HepG2 (cell line): ENCODE results near the gene DLG1. TPM values are rescaled to one million over a fixed set of nuclear protein-coding genes. Genes with fewer than 3 reads are reported as not detected.

Experiments used
- ATAC-seq: fragments of 200-7000 bp; cut with Tn5 transposase; 3 replicates; pipeline ENCODE4 v1.9.1; 2020; ENCODE audit warnings: mild to moderate bottlenecking, moderate library complexity
- BruUV-seq: library from RNA; stranded (reverse); fragments of 400-500 nt; replicated peaks from 2 replicates; lab custom pipeline; 2021; lab: Mats Ljungman, UMichigan
- CTCF ChIA-PET: fragments of 300-600 bp; formaldehyde crosslinking; extraction: SDS; loops from one replicate; lab custom pipeline; 2021; ENCODE audit warnings: low total read pairs, inconsistent platforms, low intra/inter-chr PET ratio; lab: Yijun Ruan, JAX
- POLR2A ChIA-PET: fragments of 350-600 bp; sonication (Branson Sonifier 250); formaldehyde crosslinking; loops from one replicate; lab custom pipeline; 2020; ENCODE audit warnings: antibody characterized with exemption, inconsistent platforms; lab: Yijun Ruan, JAX
- DNase-seq: peaks from one replicate; pipeline ENCODE4 v3.0.0-alpha.2; 2015; ENCODE audit warnings: low spot score
- FAIRE-seq: peaks from 3 replicates; lab custom pipeline; 2011; peaks lifted over from hg19 to GRCh38; lab: Jason Lieb, UNC
- H2AFZ ChIP-seq: one replicate; pipeline ENCODE4 v1.6.1; 2011; ENCODE audit warnings: low read length, inconsistent platforms
- H3K27ac ChIP-seq: fragments of 300-600 bp; 3 replicates; pipeline ENCODE4 v1.8.0; 2011; ENCODE audit warnings: mixed run types, mild to moderate bottlenecking, mixed read lengths, low read length, inconsistent platforms; ENCODE audit not compliant: insufficient read depth; ENCODE audit errors: extremely low read length
- H3K27me3 ChIP-seq, 2 experiments: fragments of 200-600 bp in 1 of 2; 2 replicates in 1 of 2; 3 replicates in 1 of 2; pipeline versions ENCODE4 v1.6.0 to v1.8.0; 2011; ENCODE audit warnings: low read length in 2 of 2, mild to moderate bottlenecking in 2 of 2, moderate library complexity in 2 of 2, inconsistent platforms in 1 of 2; ENCODE audit not compliant: insufficient read depth in 2 of 2, control insufficient read depth in 1 of 2
- H3K36me3 ChIP-seq, 2 experiments: fragments of 200-600 bp in 1 of 2; replicated peaks in 1 of 2; 2 replicates in 1 of 2; 3 replicates in 1 of 2; pipeline versions ENCODE4 v1.5.1 to v1.8.0; 2011; ENCODE audit warnings: low read length in 2 of 2, inconsistent platforms in 1 of 2; ENCODE audit not compliant: insufficient read depth in 2 of 2, control insufficient read depth in 1 of 2
- H3K4me1 ChIP-seq: 2 replicates; pipeline ENCODE4 v1.5.1; 2012; ENCODE audit warnings: low read length, inconsistent platforms; ENCODE audit not compliant: insufficient read depth
- H3K4me2 ChIP-seq: 2 replicates; pipeline ENCODE4 v1.6.0; 2011; ENCODE audit warnings: low read depth, low read length, inconsistent platforms
- H3K4me3 ChIP-seq, 3 experiments: fragments of 200-600 bp in 1 of 3; sonication (generic), shearing (Covaris generic) in 1 of 3; replicated peaks in 1 of 3; 2 replicates each; pipeline ENCODE4 v1.5.1; 2011 to 2016; ENCODE audit warnings: low read length in 3 of 3, inconsistent platforms in 2 of 3, low read depth in 2 of 3, mild to moderate bottlenecking in 2 of 3, control low read depth in 1 of 3, mixed read lengths in 1 of 3; ENCODE audit not compliant: insufficient read depth in 1 of 3
- H3K79me2 ChIP-seq: one replicate; pipeline ENCODE4 v1.6.1; 2011; ENCODE audit warnings: low read length, inconsistent platforms; ENCODE audit not compliant: insufficient read depth
- H3K9ac ChIP-seq: 2 replicates; pipeline ENCODE4 v1.6.0; 2011; ENCODE audit warnings: mild to moderate bottlenecking, low read depth, low read length, inconsistent platforms; ENCODE audit not compliant: insufficient read depth
- H3K9me3 ChIP-seq: 2 replicates; pipeline ENCODE4 v1.5.1; 2012; ENCODE audit warnings: mild to moderate bottlenecking, low read length
- H4K20me1 ChIP-seq: 2 replicates; pipeline ENCODE4 v1.6.0; 2011; ENCODE audit warnings: inconsistent platforms, mild to moderate bottlenecking, low read length, moderate library complexity; ENCODE audit not compliant: insufficient read depth
- BRF2 ChIP-seq: sonication (generic); formaldehyde crosslinking; IDR thresholded peaks from 2 replicates; pipeline ENCODE4 v1.8.1; 2022; ENCODE audit warnings: mild to moderate bottlenecking, missing genetic modification reagents
- MBNL3 ChIP-seq: fragments of 250-450 bp; sonication (Bioruptor Pico); conservative IDR thresholded peaks from 2 replicates; pipeline ENCODE4 v1.8.0; 2022; ENCODE audit warnings: mild to moderate bottlenecking, inconsistent platforms
- MED13 ChIP-seq: sonication (generic); formaldehyde crosslinking; IDR thresholded peaks from 2 replicates; pipeline ENCODE4 v1.5.0; 2020; ENCODE audit warnings: missing genetic modification reagents
- NBN ChIP-seq: fragments of 450-650 bp; conservative IDR thresholded peaks from 2 replicates; pipeline ENCODE4 v1.6.1; 2017
- STAG1 ChIP-seq: sonication (generic); formaldehyde crosslinking; IDR thresholded peaks from 2 replicates; pipeline ENCODE4 v1.4.0; 2020; ENCODE audit warnings: missing genetic modification reagents
- ZFP36 ChIP-seq: fragments of 150-350 bp; IDR thresholded peaks from 2 replicates; pipeline ENCODE4 v1.6.1; 2018; ENCODE audit warnings: borderline replicate concordance, low read length, low read depth; ENCODE audit not compliant: partially characterized antibody
- ZNF382 ChIP-seq: sonication (generic); formaldehyde crosslinking; IDR thresholded peaks from 2 replicates; pipeline ENCODE4 v1.5.0; 2020; ENCODE audit warnings: missing genetic modification reagents, mild to moderate bottlenecking, borderline replicate concordance
- ZNF549 ChIP-seq: sonication (generic); formaldehyde crosslinking; IDR thresholded peaks from 2 replicates; pipeline ENCODE4 v1.5.0; 2020; ENCODE audit warnings: missing genetic modification reagents
- ZNF567 ChIP-seq: sonication (generic); formaldehyde crosslinking; IDR thresholded peaks from 2 replicates; pipeline ENCODE4 v1.8.1; 2023; ENCODE audit warnings: mild to moderate bottlenecking, missing genetic modification reagents, borderline replicate concordance
- ZNF687 ChIP-seq: sonication (generic); formaldehyde crosslinking; IDR thresholded peaks from 2 replicates; pipeline ENCODE4 v1.5.1; 2020; ENCODE audit warnings: mild to moderate bottlenecking, missing genetic modification reagents, moderate library complexity
- ZNF775 ChIP-seq: sonication (generic); formaldehyde crosslinking; IDR thresholded peaks from 2 replicates; pipeline ENCODE4 v1.4.0; 2020; ENCODE audit warnings: missing genetic modification reagents, mild to moderate bottlenecking, moderate library complexity, borderline replicate concordance
- WGBS: methylation state at CpG from one replicate; pipeline ENCODE4 v1.1.6; 2017; ENCODE audit warnings: low lambda C conversion rate; 5-methylcytosine and 5-hydroxymethylcytosine counted together
- in situ Hi-C: cut with HindIII; loops from 2 replicates; pipeline ENCODE4 v1.10.0; 2017; ENCODE audit warnings: low pct_unique_long_range_greater_than_20kb; ENCODE audit not compliant: extremely low pct_ligation_motif_present
- intact Hi-C: fragments of 100-400 bp; cut with micrococcal nuclease; formaldehyde crosslinking; loops from one replicate; pipeline ENCODE4 v1.10.0; 2022; ENCODE audit not compliant: unreplicated experiment
- polyA plus RNA-seq, 8 experiments: library from polyadenylated mRNA; depleted of rRNA in 3 of 8; stranded (reverse) in 7 of 8; unstranded in 1 of 8; fragments of >200 nt; fragmentation: Illumina TruSeq in 4 of 8; extraction: Trizol in 4 of 8; gene quantifications; 2 replicates each; pipeline versions ENCODE4 v1.2.1 to v1.2.3, GENCODE V29; 2011 to 2016; ENCODE audit warnings: low read depth in 4 of 8, missing spikeins in 1 of 8, mixed read lengths in 1 of 8; ENCODE audit not compliant: insufficient read depth in 1 of 8
- total RNA-seq, 5 experiments: library from RNA; depleted of rRNA; stranded (reverse); fragments of >200 nt; fragmentation: Illumina TruSeq; extraction: Trizol; gene quantifications; 2 replicates each; pipeline ENCODE4 v1.2.3, GENCODE V29; 2016; ENCODE audit warnings: low read depth in 1 of 5
- TF ChIP-seq, protein P1 (sequence below): sonication (generic); formaldehyde crosslinking; IDR thresholded peaks from 2 replicates; pipeline ENCODE4 v1.8.0; 2022; ENCODE audit warnings: mild to moderate bottlenecking, missing genetic modification reagents
- TF ChIP-seq, protein P2 (sequence below): sonication (generic); formaldehyde crosslinking; IDR thresholded peaks from 2 replicates; pipeline ENCODE4 v1.4.0; 2020; ENCODE audit warnings: missing genetic modification reagents
- TF ChIP-seq, protein P3 (sequence below): fragments of 450-650 bp; IDR thresholded peaks from 2 replicates; pipeline ENCODE4 v1.6.1; 2017; ENCODE audit warnings: mild to moderate bottlenecking

Gene DLG1
- total and polyA plus RNA-seq, 2 of the 13 experiments (the other 11 are each of a cell fraction or from before 2014, with no cell fraction given) = 30.5 to 104 TPM

DNA sequence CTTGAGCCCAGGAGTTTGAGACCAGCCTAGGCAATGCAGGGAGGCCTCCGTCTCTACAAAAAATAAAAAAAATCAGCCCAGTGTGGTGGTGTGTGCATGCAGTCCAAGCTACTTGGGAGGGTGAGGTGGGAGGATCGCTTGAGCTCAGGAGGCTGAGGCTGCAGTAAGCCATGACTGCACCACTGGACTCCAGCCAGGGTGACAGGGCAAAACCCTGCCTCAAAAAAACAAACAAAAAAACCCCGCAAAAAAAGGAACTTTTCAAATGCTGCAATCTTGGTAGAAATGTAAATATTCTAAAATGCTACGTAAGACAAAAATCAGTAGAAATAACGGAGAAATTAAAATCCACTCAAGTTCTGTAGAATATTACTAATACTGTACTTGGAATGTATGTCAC lies 160.7 kb downstream of the DLG1 start:
- no peak for DNase-seq
- Histone ChIP-seq H3K27ac (no peak overlapping the region), H3K9ac (no peak overlapping the region), H3K79me2 (no peaks in the 10 kb centered on the region), H2AFZ (no peak overlapping the region), H3K9me3 (no peaks in the 10 kb centered on the region), H3K4me2 (no peak overlapping the region), H3K4me1 (no peaks in the 10 kb centered on the region), H4K20me1 (no peaks in the 10 kb centered on the region), H3K4me3 (no peak overlapping the region), H3K36me3 (peaks cover 22 to 74% of the 10 kb centered on the region in 2 experiments), H3K27me3 (no peaks in the 10 kb centered on the region)
- no TSS peak for BruUV-seq
- no peak for FAIRE-seq
- in situ Hi-C loops (no loop called here), intact Hi-C loops (no loop called here)
- no peak for ATAC-seq
- ChIA-PET CTCF (no interaction called here), POLR2A (no interaction called here)
- WGBS = 93% methylated on average over 5 of the region's 5 CpGs
- TF ChIP-seq STAG1 (CRISPR knock-in tag) = no peak
- TF ChIP-seq, protein P1, sequence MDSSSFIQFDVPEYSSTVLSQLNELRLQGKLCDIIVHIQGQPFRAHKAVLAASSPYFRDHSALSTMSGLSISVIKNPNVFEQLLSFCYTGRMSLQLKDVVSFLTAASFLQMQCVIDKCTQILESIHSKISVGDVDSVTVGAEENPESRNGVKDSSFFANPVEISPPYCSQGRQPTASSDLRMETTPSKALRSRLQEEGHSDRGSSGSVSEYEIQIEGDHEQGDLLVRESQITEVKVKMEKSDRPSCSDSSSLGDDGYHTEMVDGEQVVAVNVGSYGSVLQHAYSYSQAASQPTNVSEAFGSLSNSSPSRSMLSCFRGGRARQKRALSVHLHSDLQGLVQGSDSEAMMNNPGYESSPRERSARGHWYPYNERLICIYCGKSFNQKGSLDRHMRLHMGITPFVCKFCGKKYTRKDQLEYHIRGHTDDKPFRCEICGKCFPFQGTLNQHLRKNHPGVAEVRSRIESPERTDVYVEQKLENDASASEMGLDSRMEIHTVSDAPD = no peak
- TF ChIP-seq ZNF567 (CRISPR knock-in tag) = no peak
- TF ChIP-seq ZFP36 = no peak
- no peak for TF ChIP-seq BRF2 (CRISPR knock-in tag)
- no peak for TF ChIP-seq ZNF549 (CRISPR knock-in tag)
- TF ChIP-seq ZNF687 (CRISPR knock-in tag) = no peak
- TF ChIP-seq, protein P2, sequence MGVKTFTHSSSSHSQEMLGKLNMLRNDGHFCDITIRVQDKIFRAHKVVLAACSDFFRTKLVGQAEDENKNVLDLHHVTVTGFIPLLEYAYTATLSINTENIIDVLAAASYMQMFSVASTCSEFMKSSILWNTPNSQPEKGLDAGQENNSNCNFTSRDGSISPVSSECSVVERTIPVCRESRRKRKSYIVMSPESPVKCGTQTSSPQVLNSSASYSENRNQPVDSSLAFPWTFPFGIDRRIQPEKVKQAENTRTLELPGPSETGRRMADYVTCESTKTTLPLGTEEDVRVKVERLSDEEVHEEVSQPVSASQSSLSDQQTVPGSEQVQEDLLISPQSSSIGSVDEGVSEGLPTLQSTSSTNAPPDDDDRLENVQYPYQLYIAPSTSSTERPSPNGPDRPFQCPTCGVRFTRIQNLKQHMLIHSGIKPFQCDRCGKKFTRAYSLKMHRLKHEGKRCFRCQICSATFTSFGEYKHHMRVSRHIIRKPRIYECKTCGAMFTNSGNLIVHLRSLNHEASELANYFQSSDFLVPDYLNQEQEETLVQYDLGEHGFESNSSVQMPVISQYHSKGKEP (CRISPR knock-in tag) = no peak
- TF ChIP-seq MED13 (CRISPR knock-in tag) = no peak
- TF ChIP-seq MBNL3 = no peak
- TF ChIP-seq, protein P3, sequence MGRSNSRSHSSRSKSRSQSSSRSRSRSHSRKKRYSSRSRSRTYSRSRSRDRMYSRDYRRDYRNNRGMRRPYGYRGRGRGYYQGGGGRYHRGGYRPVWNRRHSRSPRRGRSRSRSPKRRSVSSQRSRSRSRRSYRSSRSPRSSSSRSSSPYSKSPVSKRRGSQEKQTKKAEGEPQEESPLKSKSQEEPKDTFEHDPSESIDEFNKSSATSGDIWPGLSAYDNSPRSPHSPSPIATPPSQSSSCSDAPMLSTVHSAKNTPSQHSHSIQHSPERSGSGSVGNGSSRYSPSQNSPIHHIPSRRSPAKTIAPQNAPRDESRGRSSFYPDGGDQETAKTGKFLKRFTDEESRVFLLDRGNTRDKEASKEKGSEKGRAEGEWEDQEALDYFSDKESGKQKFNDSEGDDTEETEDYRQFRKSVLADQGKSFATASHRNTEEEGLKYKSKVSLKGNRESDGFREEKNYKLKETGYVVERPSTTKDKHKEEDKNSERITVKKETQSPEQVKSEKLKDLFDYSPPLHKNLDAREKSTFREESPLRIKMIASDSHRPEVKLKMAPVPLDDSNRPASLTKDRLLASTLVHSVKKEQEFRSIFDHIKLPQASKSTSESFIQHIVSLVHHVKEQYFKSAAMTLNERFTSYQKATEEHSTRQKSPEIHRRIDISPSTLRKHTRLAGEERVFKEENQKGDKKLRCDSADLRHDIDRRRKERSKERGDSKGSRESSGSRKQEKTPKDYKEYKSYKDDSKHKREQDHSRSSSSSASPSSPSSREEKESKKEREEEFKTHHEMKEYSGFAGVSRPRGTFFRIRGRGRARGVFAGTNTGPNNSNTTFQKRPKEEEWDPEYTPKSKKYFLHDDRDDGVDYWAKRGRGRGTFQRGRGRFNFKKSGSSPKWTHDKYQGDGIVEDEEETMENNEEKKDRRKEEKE = no peak
- no peak for TF ChIP-seq ZNF775 (CRISPR knock-in tag)
- TF ChIP-seq ZNF382 (CRISPR knock-in tag) = no peak
- no peak for TF ChIP-seq NBN
